ENCODE data around the gene STK17B. TPM values are rescaled to one million over a fixed set of nuclear protein-coding genes. Genes with fewer than 3 reads are reported as not detected.

STK17B gene
- total RNA-seq, result 6.1 TPM
- long read RNA-seq, full-length matches to known transcripts, result 2 of 4 reads
- long read RNA-seq, partial matches to known transcripts, result 0 of 4 reads
- long read RNA-seq, other reads (novel, unspliced or antisense), result 2 of 4 reads

DNA sequence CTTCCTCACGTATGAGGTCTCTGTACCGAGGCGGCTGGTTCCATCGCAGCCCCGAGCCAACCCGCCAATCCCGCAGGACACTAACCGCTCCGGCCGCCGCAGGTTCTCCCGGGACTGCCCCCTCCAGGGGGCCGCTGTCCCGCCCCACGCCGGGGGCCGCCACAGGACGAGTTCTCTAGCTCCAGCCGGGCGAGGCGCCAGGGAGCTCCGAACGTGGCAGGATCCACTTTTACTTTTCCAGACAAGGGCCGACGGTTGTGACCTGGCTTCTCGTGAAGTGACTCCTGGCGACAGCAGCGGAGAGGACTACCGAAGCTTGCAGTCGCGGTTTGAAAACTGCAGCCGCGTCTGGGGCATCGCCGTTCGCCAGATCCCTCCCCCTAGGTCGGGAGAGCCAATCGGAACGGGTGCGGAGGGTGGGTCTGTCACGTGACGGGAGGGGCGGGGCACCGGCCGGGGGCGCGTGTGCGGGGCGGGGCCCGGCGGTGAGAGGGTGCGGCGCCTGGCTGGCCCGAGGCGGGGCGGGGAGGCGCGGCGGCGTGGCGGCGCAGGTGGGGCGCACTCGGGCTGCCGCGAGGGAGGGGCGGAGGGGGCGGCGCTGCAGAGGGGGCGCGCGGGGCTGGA, at the start of gene STK17B:
Gene STK17B (minus strand): TSS at position 331 of the 624 bp plus-strand sequence. CDS start 8,195 bp downstream, outside the sequence.
- ATAC-seq (ENCODE audit: poor library complexity) (peak; percentile 97), DNase-seq (peak; percentile 96)
- intact Hi-C loops (cut with DNase I), result no loop called here

DNA sequence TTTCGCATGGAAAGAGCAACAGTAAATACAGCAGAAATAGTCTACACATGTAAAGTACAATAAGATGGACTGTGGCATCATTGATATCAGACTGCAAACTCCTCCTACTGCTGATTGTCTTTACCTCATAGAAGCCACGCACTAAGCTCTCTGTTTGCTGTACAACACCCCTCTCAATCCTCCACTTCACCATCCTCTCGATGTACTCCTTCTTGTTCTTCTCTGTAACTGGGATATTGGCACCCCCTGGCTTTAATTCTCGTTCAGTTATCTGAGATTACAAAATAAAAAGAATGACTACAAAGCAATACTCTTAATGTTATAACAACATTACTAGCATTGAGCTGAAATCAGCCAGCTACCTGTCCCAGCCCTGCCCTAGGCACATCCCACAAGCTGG, 49.3 kb upstream of the STK17B start:
- no peak for DNase-seq
- ATAC-seq (ENCODE audit: poor library complexity), result no peak

DNA sequence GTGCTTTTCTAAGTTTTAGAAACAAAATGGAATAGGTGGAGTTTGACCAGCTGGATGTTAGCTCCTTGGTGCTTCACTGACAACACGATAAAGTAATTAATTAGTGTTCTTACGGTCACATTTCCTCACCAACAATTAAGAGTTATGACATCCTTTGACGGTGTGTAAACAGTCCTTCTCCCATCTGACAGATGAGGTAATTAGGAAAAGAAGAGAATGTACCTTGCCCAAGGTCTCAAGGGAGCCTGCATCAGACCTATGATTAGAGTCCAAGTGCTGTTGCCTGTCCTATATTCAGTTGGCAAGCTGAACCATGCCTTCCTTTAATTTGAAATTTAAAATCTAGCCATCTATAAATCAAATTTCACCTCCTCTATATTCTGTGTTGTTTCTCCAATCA, 48.3 kb upstream of the STK17B start:
- ATAC-seq (ENCODE audit: poor library complexity) (no peak), DNase-seq (no peak)
- intact Hi-C loops (cut with DNase I), result no loop called here

More for the DNA sequence above, 49.3 kb upstream of the STK17B start:
- intact Hi-C loops (cut with DNase I), result no loop called here

DNA sequence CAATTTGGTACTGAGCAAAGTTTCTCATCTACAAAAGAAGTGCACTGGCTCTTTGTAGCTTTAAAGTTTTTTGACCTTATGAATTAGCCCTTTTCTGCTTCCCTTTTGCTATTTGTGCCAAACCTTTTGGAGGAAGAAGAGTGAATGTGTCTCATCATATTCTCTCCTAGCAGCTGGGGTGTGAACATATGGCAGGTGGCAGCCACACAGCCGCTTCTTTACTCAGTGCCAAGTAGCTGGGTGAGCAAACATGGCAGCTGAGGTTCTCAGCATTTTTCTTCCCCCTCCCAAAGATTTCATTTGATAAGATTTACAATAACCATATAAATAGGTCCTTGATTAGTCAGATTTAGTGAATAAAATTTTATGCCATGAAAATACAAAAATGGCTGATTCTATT, 46.7 kb upstream of the STK17B start:
- DNase-seq (no peak), ATAC-seq (ENCODE audit: poor library complexity) (no peak)
- intact Hi-C loops (cut with DNase I), result no loop called here

GRCh38 chr2:196217116-196217515, 45.7 kb upstream of the STK17B start:
- no peak for DNase-seq
- ATAC-seq (ENCODE audit: poor library complexity), result no peak
- intact Hi-C loops (cut with DNase I), result no loop called here

DNA sequence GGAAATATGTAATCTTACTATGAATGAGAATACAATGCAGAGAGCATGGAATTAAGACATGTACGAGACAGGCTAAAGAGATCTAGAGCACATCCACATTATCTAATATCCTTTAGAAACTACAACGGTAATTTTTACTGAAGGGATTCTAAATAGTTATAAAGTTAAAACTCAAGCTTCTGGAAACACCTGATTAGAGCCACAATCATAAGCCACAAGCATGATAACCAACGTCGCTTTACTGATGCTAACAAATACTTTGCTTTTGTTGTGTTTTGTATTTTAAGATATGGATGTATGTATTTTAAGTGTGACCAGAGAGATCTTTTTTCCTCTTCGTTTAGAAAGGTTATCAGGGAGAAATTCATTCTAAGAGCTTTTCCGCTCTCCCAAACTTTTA, 44.0 kb upstream of the STK17B start:
- DNase-seq, result no peak
- intact Hi-C loops (cut with DNase I), result no loop called here
- no peak for ATAC-seq (ENCODE audit: poor library complexity)

DNA sequence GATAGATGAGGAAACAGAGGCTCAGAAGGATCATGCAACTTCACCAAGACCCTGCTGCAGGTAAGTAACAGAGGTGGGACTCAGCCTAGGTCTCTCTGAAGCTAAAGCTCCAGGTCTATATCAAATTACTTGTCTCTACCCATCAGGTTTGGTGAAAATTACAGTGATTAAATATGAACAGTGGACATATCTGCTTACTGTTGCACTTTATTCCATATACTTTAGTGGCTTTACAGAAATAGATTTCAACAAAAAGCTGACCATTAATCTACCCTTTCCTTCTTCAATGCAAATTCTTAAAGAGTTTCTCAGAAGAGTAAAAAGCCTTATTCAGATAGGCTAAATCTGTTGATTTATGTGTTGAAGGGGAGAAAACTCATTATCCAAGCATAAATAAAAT, 42.8 kb upstream of the STK17B start:
- DNase-seq (no peak), ATAC-seq (ENCODE audit: poor library complexity) (no peak)
- intact Hi-C loops (cut with DNase I), result no loop called here

DNA sequence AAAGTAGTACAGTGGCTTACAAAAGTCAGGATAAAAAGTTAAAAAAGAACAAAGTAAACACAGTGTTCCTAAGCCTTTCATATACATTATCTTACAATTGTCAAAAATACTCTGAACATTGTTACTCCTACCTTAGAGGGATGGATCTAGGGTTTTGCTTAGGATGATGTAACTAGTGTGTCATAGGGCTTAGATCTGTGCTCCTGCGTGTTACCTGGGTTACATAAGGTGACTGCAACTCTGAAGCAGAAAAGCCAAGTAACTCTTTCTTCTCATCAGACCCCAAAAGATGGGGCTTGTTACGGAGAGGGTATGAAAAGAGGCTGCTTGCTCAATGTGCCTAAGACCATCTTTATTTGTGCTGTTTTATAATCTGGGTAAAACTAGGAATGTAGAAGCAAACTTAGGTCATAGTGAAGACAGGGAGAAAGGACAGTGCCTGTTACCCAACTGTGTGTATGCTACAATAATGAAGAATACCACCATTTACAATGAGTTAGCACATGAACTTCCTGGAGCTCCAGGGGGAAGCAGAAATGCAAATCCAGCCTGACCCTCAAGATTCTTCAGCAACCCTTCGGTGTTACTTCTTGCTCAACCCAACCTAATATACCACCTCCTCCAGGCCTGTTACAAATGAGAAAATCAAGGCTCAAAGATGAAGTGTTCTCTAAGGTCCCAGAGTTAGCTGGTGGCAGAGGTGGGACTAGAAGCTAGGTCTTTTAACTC, 42.0 kb upstream of the STK17B start:
- intact Hi-C loops (cut with DNase I), result no loop called here
- DNase-seq (no peak), ATAC-seq (ENCODE audit: poor library complexity) (no peak)

DNA sequence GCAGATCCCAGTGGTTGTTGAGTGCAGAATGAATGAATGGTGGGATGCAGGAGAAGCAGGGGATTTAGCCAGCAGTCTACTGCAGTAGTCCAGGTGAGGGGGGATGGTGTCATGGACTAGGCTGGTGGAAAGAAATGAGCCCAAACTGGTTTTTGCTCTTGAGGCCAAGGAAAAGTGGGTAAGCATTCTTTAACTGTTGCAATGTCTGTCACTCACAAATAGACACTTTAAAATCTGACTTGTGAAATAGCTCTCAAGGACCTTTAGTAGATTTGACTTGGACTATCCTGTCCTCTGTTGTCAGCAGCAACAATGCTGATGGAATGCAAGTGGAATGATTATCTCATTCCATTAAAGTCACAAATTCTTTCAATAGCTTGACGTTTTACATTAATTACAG, 37.5 kb upstream of the STK17B start:
- peak; percentile 8 for ATAC-seq (ENCODE audit: poor library complexity)
- intact Hi-C loops (cut with DNase I), result no loop called here

DNA sequence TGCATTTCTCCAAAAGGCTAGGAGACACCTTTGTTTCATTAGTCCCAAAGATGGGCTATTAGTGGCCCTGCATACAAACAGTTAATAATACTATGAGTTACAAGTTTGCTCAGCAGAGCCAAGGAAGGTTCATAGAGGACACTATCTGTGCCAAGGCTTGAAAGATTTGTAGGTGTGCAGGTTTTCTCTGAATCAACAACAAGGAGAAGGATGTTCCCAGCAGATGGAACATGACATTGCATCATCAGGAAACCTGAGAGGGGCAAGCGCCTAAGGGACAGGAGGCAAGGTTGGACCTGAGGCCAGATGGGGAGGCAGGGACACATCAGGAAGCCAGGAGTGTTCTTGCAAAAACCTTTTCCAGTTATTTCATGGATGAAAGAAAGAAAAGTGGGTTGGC, 35.4 kb upstream of the STK17B start:
- DNase-seq (no peak), ATAC-seq (ENCODE audit: poor library complexity) (no peak)
- intact Hi-C loops (cut with DNase I), result no loop called here

More for the DNA sequence above, 37.5 kb upstream of the STK17B start:
- no peak for DNase-seq

DNA sequence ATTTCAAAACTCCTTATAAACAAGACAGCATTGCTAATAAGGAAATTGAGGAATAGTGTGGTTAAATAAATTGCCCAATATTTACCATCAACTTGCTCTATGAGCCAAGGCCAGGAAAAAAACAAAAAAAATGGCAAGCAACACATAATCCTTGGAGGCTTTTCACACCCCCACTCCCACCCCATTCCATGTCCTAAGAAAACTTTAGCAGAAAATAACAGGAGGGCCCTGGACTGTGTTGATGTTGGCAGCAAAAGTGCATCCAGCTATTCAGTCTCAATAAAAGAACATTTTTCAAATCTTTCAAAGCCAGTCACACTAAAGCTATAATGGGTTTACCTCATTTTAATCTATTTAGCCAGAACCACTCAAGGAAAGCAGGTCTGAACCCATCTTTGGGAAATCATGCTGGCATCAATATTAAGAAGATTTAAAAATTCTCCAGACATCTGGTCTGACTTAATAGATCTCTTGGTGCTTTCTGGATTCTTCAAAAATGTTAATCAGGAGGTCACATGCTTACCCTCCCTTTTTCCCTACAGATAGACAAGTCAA, 34.6 kb upstream of the STK17B start:
- intact Hi-C loops (cut with DNase I), result no loop called here
- ATAC-seq (ENCODE audit: poor library complexity) (peak; percentile 62), DNase-seq (no peak)

DNA sequence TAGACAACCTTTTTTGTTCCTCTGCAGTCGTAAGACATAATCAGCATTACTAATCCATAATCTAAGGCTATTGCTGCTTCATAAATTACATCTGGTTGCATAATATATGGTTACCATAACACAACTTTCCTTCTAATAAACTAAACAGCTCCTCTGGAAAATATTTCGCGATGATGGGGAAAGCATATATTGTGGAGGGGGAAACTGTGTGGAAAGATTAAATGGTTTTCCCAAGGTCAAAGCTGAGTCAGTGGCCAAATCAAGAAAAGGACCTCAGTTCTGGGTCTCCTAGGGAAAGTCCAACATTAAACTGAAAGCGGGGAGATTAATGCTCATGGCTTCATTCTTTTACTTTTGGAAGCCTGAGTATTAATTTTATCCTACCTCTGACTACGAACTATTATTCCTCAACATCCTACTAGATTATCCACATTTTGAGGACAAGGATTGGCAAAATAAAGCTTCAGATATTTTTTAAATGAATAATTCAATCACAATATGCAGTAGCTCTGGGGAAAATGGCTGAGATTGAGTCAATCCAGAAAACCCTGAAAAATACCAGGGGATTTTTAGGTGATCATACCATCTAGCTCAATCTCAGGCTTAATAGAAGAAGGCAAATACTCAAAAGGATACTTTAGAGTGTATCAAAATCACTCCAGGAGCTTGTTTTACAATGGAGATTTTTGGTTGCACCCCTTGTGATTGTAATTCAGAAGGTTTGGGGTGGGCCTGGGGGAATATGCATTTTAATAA, 33.8 kb upstream of the STK17B start:
- ATAC-seq (ENCODE audit: poor library complexity) (no peak), DNase-seq (no peak)
- intact Hi-C loops (cut with DNase I), result no loop called here

- intact Hi-C loops (cut with DNase I), result no loop called here
- ATAC-seq (ENCODE audit: poor library complexity) (peak; percentile 60), DNase-seq (no peak)
Observed at GRCh38 chr2:196201229-196202009, 30.0 kb upstream of the STK17B start.

GRCh38 chr2:196200557-196200956, 29.2 kb upstream of the STK17B start:
- intact Hi-C loops (cut with DNase I), result no loop called here
- ATAC-seq (ENCODE audit: poor library complexity), result no peak
- DNase-seq, result no peak

DNA sequence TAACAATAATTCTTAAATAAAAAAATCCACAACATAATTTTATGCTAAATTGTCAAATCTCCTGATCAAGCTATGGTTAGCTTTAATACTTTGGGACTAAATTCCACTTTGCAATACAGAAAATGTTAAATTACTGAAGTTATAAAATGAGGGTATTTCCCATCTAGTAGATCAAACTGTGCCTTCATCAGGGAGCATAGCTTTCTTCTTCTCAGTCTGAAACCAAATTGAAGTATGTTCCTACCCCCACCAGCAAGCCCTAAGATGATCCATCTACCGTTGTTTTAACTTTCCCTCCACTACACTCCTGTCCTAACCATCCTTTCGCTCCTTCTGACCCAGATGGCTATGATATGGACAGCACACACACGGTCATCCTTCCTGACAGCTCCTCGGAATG, 24.4 kb upstream of the STK17B start:
- ATAC-seq (ENCODE audit: poor library complexity), result no peak
- intact Hi-C loops (cut with DNase I), result no loop called here
- no peak for DNase-seq

GRCh38 chr2:196195302-196195701, 23.9 kb upstream of the STK17B start:
- intact Hi-C loops (cut with DNase I), result no loop called here
- ATAC-seq (ENCODE audit: poor library complexity) (no peak), DNase-seq (no peak)

- intact Hi-C loops (cut with DNase I), result no loop called here
- DNase-seq, result no peak
- no peak for ATAC-seq (ENCODE audit: poor library complexity)
Observed at GRCh38 chr2:196191541-196191940, 20.2 kb upstream of the STK17B start.

DNA sequence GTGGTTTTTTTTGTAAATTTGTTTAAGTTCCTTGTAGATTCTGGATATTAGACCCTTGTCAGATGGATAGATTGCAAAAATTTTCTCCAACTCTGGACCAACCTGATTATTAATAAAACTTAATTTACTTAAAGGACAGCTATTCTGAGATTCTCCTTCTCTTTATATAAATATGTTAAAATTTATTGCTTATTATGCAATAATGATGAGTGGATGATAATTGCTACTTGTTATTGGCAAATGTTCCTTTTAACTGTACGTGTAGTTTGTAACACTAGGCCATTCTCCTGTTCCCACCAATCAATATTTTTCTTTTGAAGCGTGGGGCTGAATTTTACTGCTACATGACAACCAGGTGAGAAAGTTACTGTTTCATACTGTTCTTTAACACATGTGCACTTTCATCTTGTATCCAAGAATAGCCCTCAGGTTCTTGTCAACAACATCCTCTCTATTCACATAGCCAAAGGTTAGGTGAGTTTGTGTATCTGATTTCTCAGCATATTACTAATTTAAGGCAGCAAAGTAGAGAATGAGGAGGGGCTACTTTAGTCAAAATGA, 16.6 kb upstream of the STK17B start:
- no peak for DNase-seq
- intact Hi-C loops (cut with DNase I), result no loop called here
- no peak for ATAC-seq (ENCODE audit: poor library complexity)

All from Right ventricle myocardium superior (tissue), 1 donor.